Measurements from ENCODE around the gene RPL23.

DNA sequence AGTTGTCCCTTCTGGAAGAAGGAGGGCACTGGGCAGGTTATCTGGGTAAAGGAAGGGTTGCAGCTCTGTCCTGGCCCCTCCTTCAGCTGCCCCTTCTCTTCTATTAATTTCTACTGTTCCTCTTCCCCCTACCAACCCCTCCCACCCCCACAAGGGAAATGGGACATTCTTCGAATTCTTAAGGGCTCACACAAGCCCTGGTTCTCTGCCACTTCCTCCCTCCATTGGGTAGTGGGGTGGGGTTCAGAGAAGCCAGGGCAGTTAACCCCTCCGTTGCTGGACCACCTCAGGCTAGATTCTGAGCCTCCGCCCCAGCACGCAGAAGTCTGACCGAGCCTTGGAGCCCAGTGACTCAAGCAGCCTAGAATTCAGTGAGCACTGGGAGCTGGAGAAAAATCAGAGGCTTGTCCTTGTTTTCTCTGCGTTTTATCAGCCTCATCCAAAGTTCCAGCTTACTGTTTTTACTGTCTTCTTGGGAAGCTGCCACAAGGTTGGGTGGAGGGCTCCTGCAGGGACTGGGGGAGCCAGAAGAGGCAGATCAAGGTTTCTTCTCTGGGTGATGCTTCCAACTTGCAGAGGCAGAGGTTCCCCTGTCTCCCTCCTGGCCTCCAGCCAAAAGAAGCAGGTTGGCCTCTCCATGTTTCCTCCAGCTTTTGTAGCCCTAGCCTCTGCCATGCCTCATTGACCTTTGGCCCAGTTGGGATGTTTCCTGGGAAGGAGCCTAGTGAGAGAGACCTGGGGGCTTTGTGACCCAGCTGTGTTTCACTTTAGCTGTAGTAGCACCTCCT is 26.6 kb upstream of the RPL23 start:
- TF ChIP-seq, protein P1, sequence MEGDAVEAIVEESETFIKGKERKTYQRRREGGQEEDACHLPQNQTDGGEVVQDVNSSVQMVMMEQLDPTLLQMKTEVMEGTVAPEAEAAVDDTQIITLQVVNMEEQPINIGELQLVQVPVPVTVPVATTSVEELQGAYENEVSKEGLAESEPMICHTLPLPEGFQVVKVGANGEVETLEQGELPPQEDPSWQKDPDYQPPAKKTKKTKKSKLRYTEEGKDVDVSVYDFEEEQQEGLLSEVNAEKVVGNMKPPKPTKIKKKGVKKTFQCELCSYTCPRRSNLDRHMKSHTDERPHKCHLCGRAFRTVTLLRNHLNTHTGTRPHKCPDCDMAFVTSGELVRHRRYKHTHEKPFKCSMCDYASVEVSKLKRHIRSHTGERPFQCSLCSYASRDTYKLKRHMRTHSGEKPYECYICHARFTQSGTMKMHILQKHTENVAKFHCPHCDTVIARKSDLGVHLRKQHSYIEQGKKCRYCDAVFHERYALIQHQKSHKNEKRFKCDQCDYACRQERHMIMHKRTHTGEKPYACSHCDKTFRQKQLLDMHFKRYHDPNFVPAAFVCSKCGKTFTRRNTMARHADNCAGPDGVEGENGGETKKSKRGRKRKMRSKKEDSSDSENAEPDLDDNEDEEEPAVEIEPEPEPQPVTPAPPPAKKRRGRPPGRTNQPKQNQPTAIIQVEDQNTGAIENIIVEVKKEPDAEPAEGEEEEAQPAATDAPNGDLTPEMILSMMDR (IDR thresholded peaks at IDR 0.05), result no peak
- no peak for TF ChIP-seq POLR2A (IDR thresholded peaks at IDR 0.05)
